ENCODE data around the gene INTS3. TPM values are rescaled to one million over a fixed set of nuclear protein-coding genes. Genes with fewer than 3 reads are reported as not detected.
A peak's percentile ranks its signal among the peaks of the same experiment; 100 is the strongest.
"Not testable (repeated sequence)": the region's sequence is repeated elsewhere in the genome, so short reads cannot be mapped to it uniquely, and the experiment has no call there.

INTS3 gene
- polyA plus RNA-seq, 6 donors from 2014 or later, result 6.0 to 15.1 (median 11.5) TPM

- H3K9me3 Mint-ChIP-seq; DNase-seq; ATAC-seq (ENCODE audit: low read depth in 2 of 2); H3K36me3 Mint-ChIP-seq; H3K27ac Mint-ChIP-seq; H3K27me3 Mint-ChIP-seq; H3K4me3 Mint-ChIP-seq: not testable (repeated sequence)
- H3K4me1 Mint-ChIP-seq, result peaks cover 11 to 16% (median 13%) of the 10 kb centered on the region in 3 donors
Measured at GRCh38 chr1:153724634-153725033, 3.2 kb upstream of the INTS3 start.

- DNase-seq, result no peak
- Mint-ChIP-seq H3K36me3 (peaks cover 0 to 4% of the 10 kb centered on the region in 2 donors), H3K4me1 (peaks cover 17 to 33% (median 21%) of the 10 kb centered on the region in 3 donors), H3K9me3 (no peaks in the 10 kb centered on the region), H3K27ac (peak overlapping the region; percentile 95 to 99 (median 96)), H3K4me3 (peak overlapping the region; percentile 84 to 97 (median 94)), H3K27me3 (no peaks in the 10 kb centered on the region)
- ATAC-seq (ENCODE audit: low read depth in 2 of 2), result no peak
Measured at GRCh38 chr1:153728305-153729066, 636 bp downstream of the INTS3 start.

GRCh38 chr1:153730468-153730988 lies 2.7 kb downstream of the INTS3 start:
- peak overlapping the region in 3 of 8 donors; percentile 32 to 95 (median 84) for H3K4me3 Mint-ChIP-seq

GRCh38 chr1:153733970-153734369 lies 6.1 kb downstream of the INTS3 start:
- Mint-ChIP-seq H3K27ac (no peak overlapping the region), H3K4me1 (peaks cover 10 to 27% (median 22%) of the 10 kb centered on the region in 3 donors), H3K9me3 (no peaks in the 10 kb centered on the region), H3K4me3 (no peak overlapping the region), H3K36me3 (peaks cover 0 to 4% of the 10 kb centered on the region in 2 donors), H3K27me3 (no peaks in the 10 kb centered on the region)
- DNase-seq, result no peak
- ATAC-seq (ENCODE audit: low read depth in 2 of 2), result no peak

More at GRCh38 chr1:153730468-153730988, 2.7 kb downstream of the INTS3 start:
- Mint-ChIP-seq H3K36me3 (peaks cover 0 to 4% of the 10 kb centered on the region in 2 donors), H3K27me3 (no peaks in the 10 kb centered on the region), H3K9me3 (no peaks in the 10 kb centered on the region), H3K4me1 (peaks cover 17 to 33% (median 28%) of the 10 kb centered on the region in 3 donors), H3K27ac (peak overlapping the region in 1 of 6 donors; percentile 76)
- no peak for DNase-seq
- no peak for ATAC-seq (ENCODE audit: low read depth in 2 of 2)

GRCh38 chr1:153734396-153735089 lies 6.7 kb downstream of the INTS3 start:
- H3K4me3 Mint-ChIP-seq, result no peak overlapping the region

GRCh38 chr1:153735090-153735420 lies 7.2 kb downstream of the INTS3 start:
- peaks cover 6 to 17% (median 16%) of the 10 kb centered on the region in 3 donors for H3K4me1 Mint-ChIP-seq
- H3K36me3 Mint-ChIP-seq, result peaks cover 0 to 4% of the 10 kb centered on the region in 2 donors
- no peaks in the 10 kb centered on the region for H3K27me3 Mint-ChIP-seq
- H3K4me3 Mint-ChIP-seq, result no peak overlapping the region
- DNase-seq (no peak), ATAC-seq (ENCODE audit: low read depth in 2 of 2) (no peak)
- no peaks in the 10 kb centered on the region for H3K9me3 Mint-ChIP-seq
- peak overlapping the region in 1 of 6 donors; percentile 75 for H3K27ac Mint-ChIP-seq

More at GRCh38 chr1:153734396-153735089, 6.7 kb downstream of the INTS3 start:
- DNase-seq, result no peak
- H3K27me3 Mint-ChIP-seq, result no peaks in the 10 kb centered on the region
- H3K36me3 Mint-ChIP-seq, result peaks cover 0 to 4% of the 10 kb centered on the region in 2 donors
- no peaks in the 10 kb centered on the region for H3K9me3 Mint-ChIP-seq
- peaks cover 6 to 21% (median 17%) of the 10 kb centered on the region in 3 donors for H3K4me1 Mint-ChIP-seq
- no peak for ATAC-seq (ENCODE audit: low read depth in 2 of 2)
- peak overlapping the region in 1 of 6 donors; percentile 75 for H3K27ac Mint-ChIP-seq

- no peak for ATAC-seq (ENCODE audit: low read depth in 2 of 2)
- peak overlapping the region in 1 of 8 donors; percentile 42 for H3K4me3 Mint-ChIP-seq
- peak overlapping the region in 4 of 6 donors; percentile 39 to 91 (median 82) for H3K27ac Mint-ChIP-seq
- H3K4me1 Mint-ChIP-seq, result peaks cover 20 to 30% (median 22%) of the 10 kb centered on the region in 3 donors
- H3K36me3 Mint-ChIP-seq, result peaks cover 17 to 36% of the 10 kb centered on the region in 2 donors
- DNase-seq, result no peak
- no peaks in the 10 kb centered on the region for H3K9me3 Mint-ChIP-seq
- no peaks in the 10 kb centered on the region for H3K27me3 Mint-ChIP-seq
Measured at GRCh38 chr1:153741986-153742385, 14.1 kb downstream of the INTS3 start.

- H3K4me3 Mint-ChIP-seq, result peak overlapping the region in 2 of 8 donors; percentile 42 to 47
- DNase-seq (no peak), ATAC-seq (ENCODE audit: low read depth in 2 of 2) (peak in 1 of 2 donors; percentile 61)
- H3K36me3 Mint-ChIP-seq, result peaks cover 17 to 42% of the 10 kb centered on the region in 2 donors
- H3K27me3 Mint-ChIP-seq, result no peaks in the 10 kb centered on the region
- H3K27ac Mint-ChIP-seq, result peak overlapping the region in 4 of 6 donors; percentile 33 to 84 (median 50)
- H3K4me1 Mint-ChIP-seq, result peaks cover 20 to 30% (median 22%) of the 10 kb centered on the region in 3 donors
- no peaks in the 10 kb centered on the region for H3K9me3 Mint-ChIP-seq
Measured at GRCh38 chr1:153742411-153743142, 14.7 kb downstream of the INTS3 start.

GRCh38 chr1:153745417-153745816 lies 17.6 kb downstream of the INTS3 start:
- H3K27ac Mint-ChIP-seq, result no peak overlapping the region
- no peaks in the 10 kb centered on the region for H3K9me3 Mint-ChIP-seq
- DNase-seq (no peak), ATAC-seq (ENCODE audit: low read depth in 2 of 2) (no peak)
- no peaks in the 10 kb centered on the region for H3K27me3 Mint-ChIP-seq
- peaks cover 22 to 37% (median 23%) of the 10 kb centered on the region in 3 donors for H3K4me1 Mint-ChIP-seq
- no peak overlapping the region for H3K4me3 Mint-ChIP-seq
- peaks cover 17 to 56% of the 10 kb centered on the region in 2 donors for H3K36me3 Mint-ChIP-seq

- Mint-ChIP-seq H3K9me3 (no peaks in the 10 kb centered on the region), H3K27ac (no peak overlapping the region), H3K4me1 (peaks cover 25 to 42% (median 26%) of the 10 kb centered on the region in 3 donors), H3K27me3 (no peaks in the 10 kb centered on the region), H3K36me3 (peaks cover 23 to 54% of the 10 kb centered on the region in 2 donors), H3K4me3 (no peak overlapping the region)
- no peak for ATAC-seq (ENCODE audit: low read depth in 2 of 2)
- DNase-seq, result no peak
Measured at GRCh38 chr1:153746174-153746573, 18.3 kb downstream of the INTS3 start.

GRCh38 chr1:153748903-153749302 lies 21.1 kb downstream of the INTS3 start:
- no peak overlapping the region for H3K27ac Mint-ChIP-seq
- H3K36me3 Mint-ChIP-seq, result peaks cover 18 to 40% of the 10 kb centered on the region in 2 donors
- ATAC-seq (ENCODE audit: low read depth in 2 of 2), result no peak

GRCh38 chr1:153749408-153750005 lies 21.7 kb downstream of the INTS3 start:
- H3K4me3 Mint-ChIP-seq, result no peak overlapping the region
- peaks cover 22 to 40% of the 10 kb centered on the region in 2 donors for H3K36me3 Mint-ChIP-seq
- ATAC-seq (ENCODE audit: low read depth in 2 of 2), result peak; percentile 100
- no peaks in the 10 kb centered on the region for H3K9me3 Mint-ChIP-seq
- H3K27ac Mint-ChIP-seq, result peak overlapping the region in 2 of 6 donors; percentile 7 to 50
- peak; percentile 76 for DNase-seq
- H3K4me1 Mint-ChIP-seq, result peaks cover 4 to 13% (median 10%) of the 10 kb centered on the region in 3 donors
- H3K27me3 Mint-ChIP-seq, result no peaks in the 10 kb centered on the region

More at GRCh38 chr1:153748903-153749302, 21.1 kb downstream of the INTS3 start:
- no peaks in the 10 kb centered on the region for H3K27me3 Mint-ChIP-seq
- H3K4me3 Mint-ChIP-seq, result peak overlapping the region in 1 of 8 donors; percentile 63
- no peak for DNase-seq
- H3K4me1 Mint-ChIP-seq, result peaks cover 4 to 18% (median 10%) of the 10 kb centered on the region in 3 donors
- no peaks in the 10 kb centered on the region for H3K9me3 Mint-ChIP-seq

Measured in naive B cell (primary cell).